ENCODE data around the gene FNIP2.
"Not testable (repeated sequence)": the region's sequence is repeated elsewhere in the genome, so short reads cannot be mapped to it uniquely, and the experiment has no call there.

FNIP2 gene

GRCh38 chr4:158912806-158913205 is 144.0 kb downstream of the FNIP2 start:
- TF ChIP-seq CTCF (IDR thresholded peaks at IDR 0.05) = no peak
- Histone ChIP-seq H3K9me3 (no peaks in the 10 kb centered on the region), H3K27me3 (no peaks in the 10 kb centered on the region), H3K4me3 (no peak overlapping the region), H3K36me3 (peaks cover 0 to 8% (median 4%) of the 10 kb centered on the region in 3 donors), H3K4me1 (peaks cover 0 to 32% (median 18%) of the 10 kb centered on the region in 4 donors), H3K27ac (no peak overlapping the region)
- intact Hi-C loops (cut with DNase I; ENCODE audit: low total_unique reads) = no loop called here
- DNase-seq = no peak

- Histone ChIP-seq H3K4me1 (peaks cover 0 to 32% (median 18%) of the 10 kb centered on the region in 4 donors), H3K9me3 (no peaks in the 10 kb centered on the region), H3K27ac (peak overlapping the region; percentile 52 to 56), H3K4me3 (no peak overlapping the region), H3K36me3 (peaks cover 0 to 8% (median 4%) of the 10 kb centered on the region in 3 donors), H3K27me3 (no peaks in the 10 kb centered on the region)
- no peak for TF ChIP-seq CTCF (IDR thresholded peaks at IDR 0.05)
- DNase-seq = no peak
- intact Hi-C loops (cut with DNase I; ENCODE audit: low total_unique reads) = no loop called here
Measured at GRCh38 chr4:158913766-158914165, 144.9 kb downstream of the FNIP2 start.

- Histone ChIP-seq H3K27me3 (no peaks in the 10 kb centered on the region), H3K36me3 (peaks cover 0 to 8% (median 4%) of the 10 kb centered on the region in 3 donors), H3K4me3 (no peak overlapping the region), H3K27ac (peak overlapping the region; percentile 56), H3K9me3 (no peaks in the 10 kb centered on the region), H3K4me1 (peaks cover 0 to 32% (median 18%) of the 10 kb centered on the region in 4 donors)
- intact Hi-C loops (cut with DNase I; ENCODE audit: low total_unique reads) = no loop called here
- no peak for TF ChIP-seq CTCF (IDR thresholded peaks at IDR 0.05)
- no peak for DNase-seq
Measured at GRCh38 chr4:158914218-158914617, 145.4 kb downstream of the FNIP2 start.

GRCh38 chr4:158915683-158916241 is 146.9 kb downstream of the FNIP2 start:
- H3K27me3 ChIP-seq = no peaks in the 10 kb centered on the region
- no peak overlapping the region for H3K4me3 ChIP-seq
- peaks cover 0 to 32% (median 18%) of the 10 kb centered on the region in 4 donors for H3K4me1 ChIP-seq
- intact Hi-C loops (cut with DNase I; ENCODE audit: low total_unique reads) = no loop called here
- H3K36me3 ChIP-seq = no peaks in the 10 kb centered on the region
- H3K9me3 ChIP-seq = no peaks in the 10 kb centered on the region
- peak overlapping the region; percentile 56 for H3K27ac ChIP-seq
- no peak for TF ChIP-seq CTCF (IDR thresholded peaks at IDR 0.05)
- no peak for DNase-seq

GRCh38 chr4:158920452-158920996 is 151.7 kb downstream of the FNIP2 start:
- intact Hi-C loops (cut with DNase I; ENCODE audit: low total_unique reads); DNase-seq; H3K27ac ChIP-seq: not testable (repeated sequence)

GRCh38 chr4:158927774-158928173 is 158.9 kb downstream of the FNIP2 start:
- H3K4me3 ChIP-seq; H3K4me1 ChIP-seq; H3K9me3 ChIP-seq; H3K27me3 ChIP-seq; intact Hi-C loops (cut with DNase I; ENCODE audit: low total_unique reads); H3K27ac ChIP-seq; H3K36me3 ChIP-seq; DNase-seq: not testable (repeated sequence)

More at GRCh38 chr4:158920452-158920996, 151.7 kb downstream of the FNIP2 start:
- not testable (repeated sequence) for H3K4me3 ChIP-seq, H3K36me3 ChIP-seq, H3K9me3 ChIP-seq, H3K27me3 ChIP-seq
- H3K4me1 ChIP-seq = peaks cover 0 to 12% (median 10%) of the 10 kb centered on the region in 4 donors

Data from tibial artery (tissue), 4 donors.